GM12873 (cell line): Measurements from ENCODE around the gene ZFR.

Experiments
- CTCF ChIP-seq: IDR thresholded peaks from 2 replicates; pipeline ENCODE4 v1.5.1; 2012; ENCODE audit warnings: low read depth, mild to moderate bottlenecking, moderate library complexity, low read length, control low read depth; ENCODE audit not compliant: insufficient read depth; ENCODE audit errors: missing control alignments

ZFR gene

GRCh38 chr5:32365623-32366022, 78.9 kb downstream of the ZFR start:
- no peak for TF ChIP-seq CTCF

- no peak for TF ChIP-seq CTCF
These were observed 81.5 kb downstream of the ZFR start for GRCh38 chr5:32363030-32363429.

GRCh38 chr5:32362527-32362926, 82.0 kb downstream of the ZFR start:
- TF ChIP-seq CTCF = no peak

GRCh38 chr5:32360906-32361305, 83.6 kb downstream of the ZFR start:
- TF ChIP-seq CTCF = no peak

GRCh38 chr5:32358611-32359010, 85.9 kb downstream of the ZFR start:
- no peak for TF ChIP-seq CTCF

- no peak for TF ChIP-seq CTCF
These were observed 86.9 kb downstream of the ZFR start for GRCh38 chr5:32357658-32358057.

GRCh38 chr5:32355686-32356085, 88.9 kb downstream of the ZFR start:
- no peak for TF ChIP-seq CTCF
